Thyroid gland (tissue), 4 donors: ENCODE data around the gene SAMD1. TPM values are rescaled to one million over a fixed set of nuclear protein-coding genes. Genes with fewer than 3 reads are reported as not detected.

Source experiments
- DNase-seq, 2 donors: peaks; one replicate each; pipeline ENCODE4 v3.0.0-alpha.2; 2019
- H3K27ac ChIP-seq, 3 donors: fragments of 200-600 bp; sonication (generic); 1 replicate in 2 of 3; 2 replicates in 1 of 3; pipeline ENCODE4 v1.5.1; 2016 to 2019; ENCODE audit warnings: mild to moderate bottlenecking in 1 of 3, moderate library complexity in 1 of 3
- H3K27me3 ChIP-seq: fragments of 200-600 bp; sonication (generic); one replicate; pipeline ENCODE4 v1.5.1; 2019
- H3K36me3 ChIP-seq, 2 donors: fragments of 200-600 bp; sonication (generic); one replicate each; pipeline ENCODE4 v1.5.1; 2016 to 2019
- H3K4me1 ChIP-seq, 2 donors: fragments of 200-600 bp; sonication (generic); one replicate each; pipeline ENCODE4 v1.5.1; 2017 to 2019
- H3K4me3 ChIP-seq, 3 donors: fragments of 200-600 bp; sonication (generic); replicated peaks in 1 of 3; 1 replicate in 2 of 3; 2 replicates in 1 of 3; pipeline ENCODE4 v1.5.1; 2016; ENCODE audit warnings: mild to moderate bottlenecking in 1 of 3
- H3K9me3 ChIP-seq: fragments of 200-600 bp; sonication (generic); one replicate; pipeline ENCODE4 v1.5.1; 2017
- CTCF ChIP-seq, 6 experiments: fragments of 200-600 bp in 3 of 6; fragments of 450-650 bp in 3 of 6; sonication (generic) in 3 of 6; IDR thresholded peaks; one replicate each; pipeline ENCODE4 v1.5.1; 2016 to 2019; ENCODE audit warnings: antibody characterized with exemption in 6 of 6, mild to moderate bottlenecking in 2 of 6, inconsistent platforms in 1 of 6, moderate library complexity in 1 of 6
- POLR2A ChIP-seq, 2 donors: fragments of 450-650 bp; IDR thresholded peaks; one replicate each; pipeline ENCODE4 v1.6.1; 2017; ENCODE audit warnings: antibody characterized with exemption in 2 of 2, mild to moderate bottlenecking in 2 of 2, moderate library complexity in 1 of 2
- WGBS, 2 donors: methylation state at CpG; one replicate each; pipeline ENCODE4 v1.1.5; 2017; 5-methylcytosine and 5-hydroxymethylcytosine counted together
- intact Hi-C: fragments of 100-400 bp; cut with DNase I; formaldehyde crosslinking; loops from one replicate; pipeline ENCODE4 v1.15.1; 2023
- total RNA-seq, 4 donors: library from RNA; depleted of rRNA; stranded (reverse); fragments of >200 nt; gene quantifications; one replicate each; pipeline ENCODE4 v1.2.3, GENCODE V29; 2016

SAMD1 gene
- total RNA-seq, 4 donors from 2014 or later: 15.2 to 27.3 (median 22.7) TPM

- 0 to 1% methylated on average over 24 to 27 of the region's 38 CpGs for WGBS, 2 donors
- no peak for DNase-seq
- intact Hi-C loops: no loop called here
- Histone ChIP-seq H3K4me1 (peaks cover 27 to 28% of the 10 kb centered on the region in 2 donors), H3K4me3 (peak overlapping the region in 1 of 3 donors; percentile 39), H3K27ac (no peak overlapping the region), H3K36me3 (no peaks in the 10 kb centered on the region), H3K27me3 (no peaks in the 10 kb centered on the region), H3K9me3 (no peaks in the 10 kb centered on the region)
- TF ChIP-seq CTCF (IDR thresholded peaks at IDR 0.05) (no peak), POLR2A (IDR thresholded peaks at IDR 0.05) (peak in 1 of 2 donors; percentile 24)
Measured at GRCh38 chr19:14135985-14136508, 45.5 kb upstream of the SAMD1 start.

GRCh38 chr19:14135355-14135754 lies 44.8 kb upstream of the SAMD1 start:
- no peaks in the 10 kb centered on the region for H3K27me3 ChIP-seq
- 25 to 27% methylated on average over 6 of the region's 6 CpGs for WGBS, 2 donors
- no peak for DNase-seq
- intact Hi-C loops: no loop called here
- peaks cover 27 to 28% of the 10 kb centered on the region in 2 donors for H3K4me1 ChIP-seq
- H3K27ac ChIP-seq: no peak overlapping the region
- TF ChIP-seq POLR2A (IDR thresholded peaks at IDR 0.05) (no peak), CTCF (IDR thresholded peaks at IDR 0.05) (no peak)
- H3K36me3 ChIP-seq: no peaks in the 10 kb centered on the region
- H3K9me3 ChIP-seq: no peaks in the 10 kb centered on the region
- H3K4me3 ChIP-seq: no peak overlapping the region

GRCh38 chr19:14127929-14128509 lies 37.5 kb upstream of the SAMD1 start:
- Histone ChIP-seq H3K27me3 (no peaks in the 10 kb centered on the region), H3K27ac (no peak overlapping the region), H3K4me3 (no peak overlapping the region), H3K4me1 (no peaks in the 10 kb centered on the region), H3K36me3 (no peaks in the 10 kb centered on the region), H3K9me3 (no peaks in the 10 kb centered on the region)
- DNase-seq: no peak
- TF ChIP-seq POLR2A (IDR thresholded peaks at IDR 0.05) (no peak), CTCF (IDR thresholded peaks at IDR 0.05) (no peak)
- 72 to 79% methylated on average over 4 of the region's 4 CpGs for WGBS, 2 donors
- intact Hi-C loops: no loop called here

- H3K4me3 ChIP-seq: no peak overlapping the region
- WGBS, 2 donors: 88 to 96% methylated on average over 6 to 8 of the region's 8 CpGs
- no peaks in the 10 kb centered on the region for H3K27me3 ChIP-seq
- no peak overlapping the region for H3K27ac ChIP-seq
- H3K4me1 ChIP-seq: no peaks in the 10 kb centered on the region
- no peak for TF ChIP-seq CTCF (IDR thresholded peaks at IDR 0.05)
- no peaks in the 10 kb centered on the region for H3K9me3 ChIP-seq
- intact Hi-C loops: no loop called here
- H3K36me3 ChIP-seq: no peaks in the 10 kb centered on the region
- no peak for DNase-seq
Measured at GRCh38 chr19:14127176-14127575, 36.6 kb upstream of the SAMD1 start.

- TF ChIP-seq POLR2A (IDR thresholded peaks at IDR 0.05) (no peak), CTCF (IDR thresholded peaks at IDR 0.05) (no peak)
- intact Hi-C loops: loop anchor here (5.0 kb wide), 1 partner anchor 36 kb away; the partner anchor contains the start of gene C19orf67
- Histone ChIP-seq H3K9me3 (no peaks in the 10 kb centered on the region), H3K27me3 (no peaks in the 10 kb centered on the region), H3K4me3 (no peak overlapping the region), H3K27ac (no peak overlapping the region), H3K4me1 (peaks cover 12 to 18% of the 10 kb centered on the region in 2 donors), H3K36me3 (no peaks in the 10 kb centered on the region)
- WGBS, 2 donors: 93 to 96% methylated on average over 6 of the region's 6 CpGs
- no peak for DNase-seq
Measured at GRCh38 chr19:14122924-14123323, 32.4 kb upstream of the SAMD1 start.
